GM18508 (cell line): Measurements from ENCODE around the gene DDIT4.
"Not testable (repeated sequence)": the region's sequence is repeated elsewhere in the genome, so short reads cannot be mapped to it uniquely, and the experiment has no call there.

ENCODE experiments used
- ATAC-seq: cut with Tn5 transposase; IDR thresholded peaks from one replicate; pipeline ENCODE4 v1.9.1; 2021; ENCODE audit warnings: moderate number of reproducible peaks; ENCODE audit not compliant: insufficient read depth, unreplicated experiment

Gene DDIT4

DNA sequence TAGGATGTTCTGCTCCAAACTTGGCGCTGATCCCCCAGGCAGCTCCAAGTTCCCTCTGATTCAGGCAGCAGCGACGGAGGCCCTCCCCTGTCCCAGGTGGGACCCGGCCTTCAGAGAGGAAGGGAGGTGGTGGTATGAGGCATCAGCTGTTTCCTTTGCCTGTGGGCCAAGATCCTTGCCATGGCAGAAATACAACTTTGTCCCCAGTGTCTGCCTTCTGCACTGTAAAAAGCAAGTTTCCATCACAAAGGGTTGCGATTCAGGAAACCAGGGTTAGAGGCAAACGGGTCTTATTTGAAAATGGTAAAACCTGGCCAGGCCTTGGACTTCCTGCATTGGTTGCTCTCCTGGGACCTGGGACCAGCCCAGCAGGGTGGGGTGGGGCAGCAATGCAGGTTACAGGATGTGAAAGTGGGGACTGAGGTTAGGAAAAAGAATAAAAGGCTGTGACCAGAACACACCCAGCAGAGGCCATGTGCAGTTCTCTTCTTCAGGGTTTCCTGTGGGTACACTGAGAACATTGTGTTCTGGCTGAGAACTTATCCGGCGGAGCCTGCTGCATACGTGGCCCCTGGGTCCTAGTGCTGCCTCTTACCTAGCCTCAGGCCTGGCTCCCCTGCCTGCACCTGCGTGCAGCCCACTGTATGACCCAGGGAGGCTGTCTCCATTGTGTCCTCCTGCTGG is 25.1 kb upstream of the DDIT4 start:
- peak; percentile 70 for ATAC-seq

DNA sequence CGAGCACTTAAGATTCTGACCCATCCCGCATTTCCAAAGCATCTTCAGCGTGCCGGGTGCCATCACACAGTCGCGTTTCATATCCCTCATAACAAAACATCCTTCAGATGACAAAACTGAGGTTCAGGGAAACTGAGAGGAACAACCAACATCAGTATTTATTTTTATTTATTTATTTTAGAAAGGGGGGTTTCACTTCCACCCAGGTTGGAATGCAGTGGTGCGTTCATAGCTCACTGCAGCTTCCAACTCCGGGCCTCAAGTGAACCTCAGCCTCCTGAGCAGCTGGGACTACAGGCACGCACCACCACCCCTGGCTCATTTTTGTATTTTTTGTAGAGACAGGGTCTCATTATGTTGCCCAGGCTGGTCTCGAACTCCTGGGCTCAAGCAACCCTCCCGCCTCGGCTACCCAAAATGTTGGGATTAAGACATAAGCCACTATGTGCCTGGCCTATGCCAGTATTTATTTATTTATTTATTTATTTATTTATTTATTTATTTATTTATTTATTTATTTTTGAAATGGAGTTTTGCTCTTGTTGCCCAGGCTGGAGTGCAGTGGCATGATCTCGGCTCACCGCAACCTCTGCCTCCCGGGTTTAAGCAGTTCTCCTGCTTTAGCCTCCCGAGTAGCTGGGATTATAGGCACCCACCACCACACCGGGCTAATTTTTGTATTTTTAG is 24.4 kb upstream of the DDIT4 start:
- not testable (repeated sequence) for ATAC-seq

DNA sequence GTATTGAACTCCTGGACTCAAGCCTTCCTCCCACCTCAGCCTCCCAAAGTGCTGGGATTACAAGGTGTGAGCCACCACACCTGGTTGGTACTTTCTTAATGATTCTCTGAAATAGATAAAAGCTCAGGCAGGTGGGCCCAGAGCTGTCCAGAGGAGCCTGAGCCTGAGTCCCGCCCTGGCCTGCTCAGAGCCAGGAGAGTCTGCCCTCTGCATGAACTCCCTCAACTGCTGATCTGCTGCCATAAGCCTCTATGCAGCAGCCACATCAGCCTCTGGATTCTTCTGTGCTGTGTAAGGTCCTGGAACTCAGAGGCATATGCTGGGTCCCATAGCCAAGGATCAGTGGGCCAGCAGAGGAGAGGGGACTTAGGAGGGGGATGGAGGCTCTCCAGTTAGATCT is 23.1 kb upstream of the DDIT4 start:
- ATAC-seq, result no peak

DNA sequence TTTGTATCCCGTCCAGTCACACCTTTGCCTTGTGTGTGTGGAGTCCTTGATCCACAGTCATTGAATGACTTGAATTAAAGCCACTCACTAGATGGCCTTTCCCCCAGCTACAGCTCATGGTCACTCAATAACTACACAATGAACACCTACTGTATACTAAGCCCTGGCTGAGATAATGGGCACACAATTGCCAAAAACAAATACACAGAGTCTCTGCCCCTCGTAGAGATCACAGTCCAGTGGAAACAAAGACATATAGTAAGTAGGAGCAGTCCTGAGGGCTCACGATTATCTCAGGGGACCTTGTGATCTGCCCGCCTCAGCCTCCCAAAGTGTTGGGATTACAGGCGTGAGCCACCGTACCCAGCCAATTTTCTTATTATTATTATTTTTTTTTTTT is 22.1 kb upstream of the DDIT4 start:
- no peak for ATAC-seq

DNA sequence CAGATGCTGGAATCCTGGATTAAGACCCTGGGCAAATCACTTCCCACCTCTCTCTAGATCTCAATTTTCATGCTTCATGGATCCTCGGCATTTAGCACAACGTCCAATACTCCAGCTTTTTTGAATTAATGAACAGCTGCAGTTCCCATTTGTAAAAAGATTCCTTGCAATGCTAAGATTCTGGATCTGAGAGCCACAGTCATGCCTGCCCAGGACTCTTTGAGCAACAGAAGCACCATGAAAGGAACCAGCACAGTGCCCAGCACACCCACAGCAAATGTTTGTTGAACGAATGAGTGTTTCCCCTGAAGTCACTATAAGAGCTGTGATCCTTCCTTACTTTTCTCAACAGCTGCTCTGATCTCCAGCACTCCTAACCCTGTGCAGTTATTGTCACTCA is 20.8 kb upstream of the DDIT4 start:
- ATAC-seq, result no peak

DNA sequence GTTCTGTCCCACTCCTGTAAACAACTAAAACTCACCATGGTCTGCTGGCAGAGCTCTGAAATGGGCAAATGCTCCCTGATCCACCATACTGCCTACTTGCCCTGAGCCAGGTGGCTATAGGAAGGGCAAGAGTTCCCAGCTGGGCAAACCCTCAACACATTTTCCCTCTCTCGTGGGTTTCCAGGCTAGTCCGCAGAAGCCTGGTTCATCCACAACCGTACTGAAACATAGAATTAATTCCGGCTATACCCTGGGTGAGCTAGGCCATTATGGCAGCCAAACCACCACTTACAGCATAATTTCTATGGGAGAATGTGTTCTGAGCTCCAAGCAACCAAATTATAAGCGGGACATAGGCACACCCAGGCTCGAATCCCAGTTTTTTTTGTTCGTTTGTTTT is 20.1 kb upstream of the DDIT4 start:
- no peak for ATAC-seq

GRCh38 chr10:72254813-72255568 is 18.7 kb upstream of the DDIT4 start:
- ATAC-seq, result no peak

GRCh38 chr10:72255977-72256729 is 17.6 kb upstream of the DDIT4 start:
- ATAC-seq, result no peak

GRCh38 chr10:72257051-72257892 is 16.5 kb upstream of the DDIT4 start:
- no peak for ATAC-seq

GRCh38 chr10:72258617-72259016 is 15.1 kb upstream of the DDIT4 start:
- no peak for ATAC-seq

- no peak for ATAC-seq
These were observed 14.1 kb upstream of the DDIT4 start for GRCh38 chr10:72259491-72260238.

GRCh38 chr10:72260239-72260975 is 13.3 kb upstream of the DDIT4 start:
- ATAC-seq, result no peak

GRCh38 chr10:72260976-72261783 is 12.5 kb upstream of the DDIT4 start:
- ATAC-seq, result no peak

- ATAC-seq, result no peak
These were observed 11.8 kb upstream of the DDIT4 start for GRCh38 chr10:72261784-72262404.

- no peak for ATAC-seq
These were observed 10.0 kb upstream of the DDIT4 start for GRCh38 chr10:72263613-72264241.

DNA sequence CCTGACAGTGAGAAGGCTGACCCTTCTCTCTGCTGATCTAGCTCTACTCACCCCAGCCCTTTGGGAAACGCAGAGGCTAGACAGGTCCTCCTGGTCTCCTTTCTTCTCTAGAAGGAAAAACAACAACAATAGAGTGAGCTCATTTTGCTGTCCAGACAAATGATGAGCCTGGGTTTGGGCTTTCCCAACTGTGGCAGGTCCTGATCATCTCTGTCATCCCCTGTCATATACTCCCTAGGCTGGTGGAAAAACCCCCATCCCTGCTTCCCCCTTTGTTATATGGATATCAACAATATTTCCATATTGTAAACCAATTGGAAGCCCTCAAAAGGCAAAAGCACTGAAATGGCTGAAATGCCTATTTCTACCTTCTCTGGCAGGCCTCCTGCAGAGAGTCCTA is 9.2 kb upstream of the DDIT4 start:
- ATAC-seq, result no peak

DNA sequence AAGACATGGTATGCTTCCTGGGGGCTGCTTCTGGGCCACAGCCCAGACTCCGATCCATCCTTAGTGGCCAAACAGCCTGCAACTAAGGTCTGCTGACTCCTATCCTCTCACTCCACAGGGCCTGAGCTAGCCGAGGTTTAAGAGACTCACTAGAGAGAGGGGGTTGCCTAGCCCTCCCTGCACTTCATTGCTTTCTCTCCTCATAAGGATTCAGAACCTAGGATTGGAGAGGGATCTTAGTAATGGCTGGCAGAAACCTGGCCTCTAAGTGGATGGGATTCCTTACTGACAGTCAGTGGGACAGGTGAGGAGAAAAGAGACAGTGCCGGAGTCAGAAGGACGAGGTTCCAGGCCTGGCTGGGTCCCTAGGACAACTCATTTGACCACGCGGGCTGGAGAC is 8.2 kb upstream of the DDIT4 start:
- ATAC-seq, result no peak
